IPS-20b (cell line): ENCODE measurements around the gene ELOVL2.

ENCODE experiments used
- H3K27ac ChIP-seq: one replicate; pipeline ENCODE4 v1.5.1; 2013; ENCODE audit warnings: low read length
- H3K27me3 ChIP-seq: 2 replicates; pipeline ENCODE4 v1.6.1; 2013; ENCODE audit warnings: mild to moderate bottlenecking, low read length, inconsistent platforms; ENCODE audit not compliant: insufficient read depth
- H3K36me3 ChIP-seq: 2 replicates; pipeline ENCODE4 v1.6.1; 2013; ENCODE audit warnings: low read depth, mild to moderate bottlenecking, inconsistent platforms, low read length, moderate library complexity; ENCODE audit not compliant: insufficient read depth
- H3K4me1 ChIP-seq: 2 replicates; pipeline ENCODE4 v1.6.1; 2013; ENCODE audit warnings: mild to moderate bottlenecking, control low read depth, inconsistent platforms, low read length, moderate library complexity; ENCODE audit not compliant: insufficient read depth
- H3K4me3 ChIP-seq: 2 replicates; pipeline ENCODE4 v1.5.1; 2013; ENCODE audit warnings: mild to moderate bottlenecking, low read length, inconsistent platforms
- H3K9ac ChIP-seq: 2 replicates; pipeline ENCODE4 v1.6.1; 2013; ENCODE audit warnings: low read depth, mild to moderate bottlenecking, inconsistent platforms, low read length, moderate library complexity
- H3K9me3 ChIP-seq: 2 replicates; pipeline ENCODE4 v1.6.1; 2013; ENCODE audit warnings: mild to moderate bottlenecking, low read depth, low read length, inconsistent platforms; ENCODE audit not compliant: insufficient read depth

The ELOVL2 gene

GRCh38 chr6:10968776-10969175 lies 75.3 kb downstream of the ELOVL2 start:
- peaks cover 19% of the 10 kb centered on the region for H3K27me3 ChIP-seq
- H3K4me3 ChIP-seq, result no peak overlapping the region
- no peak overlapping the region for H3K27ac ChIP-seq
- peaks cover 4% of the 10 kb centered on the region; the same call in 1 of the 2 replicates for H3K9me3 ChIP-seq
- no peak overlapping the region for H3K9ac ChIP-seq
- no peaks in the 10 kb centered on the region for H3K4me1 ChIP-seq
- H3K36me3 ChIP-seq, result no peaks in the 10 kb centered on the region

- Histone ChIP-seq H3K27ac (no peak overlapping the region), H3K4me3 (no peak overlapping the region), H3K9me3 (peaks cover 4% of the 10 kb centered on the region; the same call in 1 of the 2 replicates), H3K36me3 (no peaks in the 10 kb centered on the region), H3K27me3 (peaks cover 60% of the 10 kb centered on the region), H3K9ac (no peak overlapping the region), H3K4me1 (peaks cover 4% of the 10 kb centered on the region; the same call in 1 of the 2 replicates)
Measured at GRCh38 chr6:10964684-10965083, 79.4 kb downstream of the ELOVL2 start.

GRCh38 chr6:10963113-10963512 lies 81.0 kb downstream of the ELOVL2 start:
- H3K4me1 ChIP-seq, result peaks cover 4% of the 10 kb centered on the region; the same call in 1 of the 2 replicates
- no peak overlapping the region for H3K9ac ChIP-seq
- peaks cover 4% of the 10 kb centered on the region; the same call in 1 of the 2 replicates for H3K9me3 ChIP-seq
- no peak overlapping the region for H3K27ac ChIP-seq
- H3K27me3 ChIP-seq, result peaks cover 60% of the 10 kb centered on the region
- H3K4me3 ChIP-seq, result no peak overlapping the region
- H3K36me3 ChIP-seq, result no peaks in the 10 kb centered on the region

- Histone ChIP-seq H3K4me3 (no peak overlapping the region), H3K9ac (no peak overlapping the region), H3K9me3 (peaks cover 4% of the 10 kb centered on the region; the same call in 1 of the 2 replicates), H3K27ac (no peak overlapping the region), H3K4me1 (peaks cover 4% of the 10 kb centered on the region; the same call in 1 of the 2 replicates), H3K27me3 (peaks cover 60% of the 10 kb centered on the region), H3K36me3 (no peaks in the 10 kb centered on the region)
Measured at GRCh38 chr6:10962673-10963072, 81.4 kb downstream of the ELOVL2 start.

- H3K4me1 ChIP-seq, result peaks cover 4% of the 10 kb centered on the region; the same call in 1 of the 2 replicates
- H3K27ac ChIP-seq, result no peak overlapping the region
- H3K4me3 ChIP-seq, result no peak overlapping the region
- peaks cover 60% of the 10 kb centered on the region for H3K27me3 ChIP-seq
- no peak overlapping the region for H3K9ac ChIP-seq
- peaks cover 4% of the 10 kb centered on the region; the same call in 1 of the 2 replicates for H3K9me3 ChIP-seq
- no peaks in the 10 kb centered on the region for H3K36me3 ChIP-seq
Measured at GRCh38 chr6:10961837-10962236, 82.3 kb downstream of the ELOVL2 start.

GRCh38 chr6:10960171-10960570 lies 83.9 kb downstream of the ELOVL2 start:
- Histone ChIP-seq H3K9ac (no peak overlapping the region), H3K4me1 (peaks cover 4% of the 10 kb centered on the region; the same call in 1 of the 2 replicates), H3K36me3 (no peaks in the 10 kb centered on the region), H3K27ac (no peak overlapping the region), H3K4me3 (no peak overlapping the region), H3K9me3 (no peaks in the 10 kb centered on the region), H3K27me3 (peaks cover 65% of the 10 kb centered on the region)

GRCh38 chr6:10957414-10957886 lies 86.7 kb downstream of the ELOVL2 start:
- Histone ChIP-seq H3K9me3 (no peaks in the 10 kb centered on the region), H3K27me3 (peaks cover 38% of the 10 kb centered on the region), H3K4me1 (no peaks in the 10 kb centered on the region), H3K4me3 (no peak overlapping the region), H3K27ac (no peak overlapping the region), H3K9ac (no peak overlapping the region), H3K36me3 (no peaks in the 10 kb centered on the region)

- no peak overlapping the region for H3K9ac ChIP-seq
- H3K36me3 ChIP-seq, result no peaks in the 10 kb centered on the region
- H3K4me1 ChIP-seq, result no peaks in the 10 kb centered on the region
- H3K9me3 ChIP-seq, result no peaks in the 10 kb centered on the region
- no peak overlapping the region for H3K4me3 ChIP-seq
- no peak overlapping the region for H3K27ac ChIP-seq
- H3K27me3 ChIP-seq, result peaks cover 31% of the 10 kb centered on the region
Measured at GRCh38 chr6:10956776-10957175, 87.3 kb downstream of the ELOVL2 start.

- no peaks in the 10 kb centered on the region for H3K4me1 ChIP-seq
- H3K36me3 ChIP-seq, result no peaks in the 10 kb centered on the region
- no peaks in the 10 kb centered on the region for H3K9me3 ChIP-seq
- peaks cover 10% of the 10 kb centered on the region; the same call in 1 of the 2 replicates for H3K27me3 ChIP-seq
- no peak overlapping the region for H3K27ac ChIP-seq
- no peak overlapping the region for H3K4me3 ChIP-seq
- no peak overlapping the region for H3K9ac ChIP-seq
Measured at GRCh38 chr6:10954590-10955010, 89.5 kb downstream of the ELOVL2 start.

- Histone ChIP-seq H3K4me3 (no peak overlapping the region), H3K27ac (no peak overlapping the region), H3K9me3 (no peaks in the 10 kb centered on the region), H3K9ac (no peak overlapping the region), H3K4me1 (no peaks in the 10 kb centered on the region), H3K36me3 (no peaks in the 10 kb centered on the region), H3K27me3 (0 out of 2 replicates have a peak, but pooled peaks cover 10% of the 10 kb centered on the region)
Measured at GRCh38 chr6:10951675-10952282, 92.3 kb downstream of the ELOVL2 start.

- H3K36me3 ChIP-seq, result no peaks in the 10 kb centered on the region
- H3K27ac ChIP-seq, result no peak overlapping the region
- no peaks in the 10 kb centered on the region for H3K27me3 ChIP-seq
- H3K9me3 ChIP-seq, result no peaks in the 10 kb centered on the region
- H3K4me3 ChIP-seq, result no peak overlapping the region
- no peaks in the 10 kb centered on the region for H3K4me1 ChIP-seq
- no peak overlapping the region for H3K9ac ChIP-seq
Measured at GRCh38 chr6:10949579-10950490, 94.3 kb downstream of the ELOVL2 start.
